Frontal cortex (tissue), 4 donors: Measurements from ENCODE around the gene CD8B. TPM values are rescaled to one million over a fixed set of nuclear protein-coding genes. Genes with fewer than 3 reads are reported as not detected.

Experiments
- DNase-seq, 2 donors: peaks; one replicate each; pipeline ENCODE4 v3.0.0; 2012; ENCODE audit warnings: low spot score in 2 of 2
- FAIRE-seq: peaks from 2 replicates; lab custom pipeline; 2012; peaks lifted over from hg19 to GRCh38; lab: Jason Lieb, UNC
- total RNA-seq: library from RNA; depleted of rRNA; stranded (reverse); fragments of >200 nt; gene quantifications from one replicate; pipeline ENCODE4 v1.2.3, GENCODE V29; 2014
- donor health status: control.
- donor health status: control.
- donor health status: control.

CD8B gene
- total RNA-seq, 1 donor from 2014 or later, result not detected

DNA sequence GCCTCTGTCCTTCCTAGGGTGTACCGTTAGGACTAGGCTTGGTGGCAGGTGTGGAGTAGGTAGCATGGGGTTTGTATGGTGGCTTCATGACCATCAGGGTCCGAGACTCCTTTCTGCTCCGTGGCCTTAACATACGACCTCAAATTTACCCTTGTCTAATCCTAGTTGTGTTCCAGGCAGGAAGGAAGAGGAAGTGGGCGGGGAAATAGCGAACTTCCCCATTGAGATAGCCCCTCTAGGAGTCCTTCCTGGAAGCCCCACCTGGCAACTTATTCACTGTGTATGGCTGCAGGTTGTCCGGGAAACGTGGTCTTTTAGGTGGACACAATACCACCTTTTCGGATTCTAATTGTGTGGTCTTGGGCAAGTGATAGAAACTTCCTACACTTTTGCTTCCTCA is 80.3 kb downstream of the CD8B start:
- no peak for DNase-seq
- FAIRE-seq, result no peak

DNA sequence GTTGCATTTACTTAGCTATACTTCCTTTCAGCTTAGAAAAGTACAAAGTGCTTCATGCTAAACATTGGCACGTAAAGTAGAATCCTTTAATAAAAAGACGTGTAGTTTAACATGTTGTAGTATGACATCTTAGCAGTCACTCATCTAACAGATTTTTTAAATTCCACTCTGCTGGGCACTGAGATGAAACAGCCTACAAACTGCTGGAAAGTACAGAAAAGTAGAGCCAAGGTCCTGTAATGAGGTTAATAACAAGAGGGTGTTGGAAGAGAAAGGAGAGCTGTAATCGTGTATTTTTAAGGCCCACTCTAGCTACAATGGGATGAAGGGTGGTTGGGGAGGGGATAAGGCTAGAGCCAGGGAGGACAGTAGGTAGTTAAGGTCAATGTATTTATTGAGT is 81.7 kb downstream of the CD8B start:
- no peak for FAIRE-seq
- DNase-seq, result no peak

DNA sequence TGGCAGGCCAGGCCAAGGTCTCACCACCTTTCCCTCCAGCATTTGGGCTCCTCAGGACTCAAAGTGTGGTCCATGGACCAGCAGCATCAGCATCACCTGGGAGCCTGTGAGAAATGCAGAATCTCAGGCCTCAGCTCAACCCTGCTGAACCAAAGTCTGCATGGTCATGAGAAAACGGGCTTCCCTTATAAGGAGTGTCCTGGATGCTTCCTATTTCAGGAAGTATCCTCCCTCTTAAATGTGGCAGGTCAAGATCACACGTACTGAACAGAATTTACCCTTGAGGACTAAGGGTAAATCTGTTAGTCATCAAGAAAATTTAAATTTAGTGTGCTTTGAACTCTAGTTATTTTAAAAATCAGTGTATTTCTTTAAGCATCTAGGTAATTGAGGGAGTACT is 82.7 kb downstream of the CD8B start:
- no peak for FAIRE-seq
- no peak for DNase-seq

DNA sequence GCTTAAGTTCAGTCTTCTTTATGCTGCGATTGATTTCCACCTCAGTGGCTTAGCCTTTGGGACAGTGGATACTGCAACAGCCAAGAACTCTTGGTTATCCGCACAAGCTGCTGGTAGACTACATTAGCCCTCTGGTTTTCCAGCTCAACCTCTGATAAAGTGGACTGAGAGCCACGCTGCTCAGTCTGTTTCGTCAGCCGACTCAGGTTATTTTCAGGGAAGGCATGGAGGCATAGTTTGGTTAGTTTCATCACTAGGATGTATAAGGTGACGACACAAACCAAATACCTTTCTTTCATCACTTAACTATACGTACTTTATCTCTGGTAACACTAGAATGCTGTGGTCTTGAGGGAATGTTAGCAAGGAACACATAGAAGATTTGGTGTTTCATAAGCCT is 85.2 kb downstream of the CD8B start:
- DNase-seq, result no peak
- FAIRE-seq, result no peak

DNA sequence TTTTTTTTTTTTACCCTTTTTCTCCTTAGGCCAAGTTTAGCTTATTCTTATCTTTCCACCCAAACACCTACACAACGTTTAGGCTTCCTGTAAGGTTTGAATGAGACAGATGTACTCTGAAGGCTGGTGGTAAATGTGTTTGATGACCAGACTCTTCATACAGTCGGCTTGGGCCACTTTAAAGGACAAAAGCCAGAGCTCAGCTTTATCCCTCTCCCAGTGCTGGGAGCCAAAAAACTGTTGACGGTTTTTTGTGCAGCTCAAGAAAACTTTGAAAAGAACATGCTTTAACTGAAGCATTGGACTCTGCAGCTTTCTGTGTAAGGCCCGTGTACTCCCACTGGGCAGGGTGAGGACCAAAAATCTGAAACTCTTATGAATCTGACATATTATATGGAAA is 86.3 kb downstream of the CD8B start:
- no peak for FAIRE-seq
- no peak for DNase-seq

DNA sequence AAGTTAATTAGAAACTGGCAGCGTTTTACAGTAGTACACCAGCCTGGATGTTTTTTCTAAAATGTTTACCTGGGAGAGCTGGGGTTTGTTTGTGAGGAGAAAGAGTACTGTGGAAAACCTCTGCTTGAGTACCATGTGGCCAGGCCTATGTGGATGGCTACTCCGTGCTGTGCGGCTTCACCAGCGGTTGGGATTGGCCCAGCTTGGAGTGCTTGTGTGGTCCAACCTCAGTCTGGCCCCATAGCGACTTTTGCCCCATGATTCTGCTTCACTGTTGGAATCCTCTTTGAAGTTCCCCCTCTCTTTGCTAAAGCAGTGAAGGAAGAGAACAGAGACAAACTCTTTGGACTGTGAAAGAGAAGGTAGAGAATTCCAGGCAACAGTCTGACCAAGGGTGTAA is 86.8 kb downstream of the CD8B start:
- no peak for DNase-seq
- FAIRE-seq, result no peak

DNA sequence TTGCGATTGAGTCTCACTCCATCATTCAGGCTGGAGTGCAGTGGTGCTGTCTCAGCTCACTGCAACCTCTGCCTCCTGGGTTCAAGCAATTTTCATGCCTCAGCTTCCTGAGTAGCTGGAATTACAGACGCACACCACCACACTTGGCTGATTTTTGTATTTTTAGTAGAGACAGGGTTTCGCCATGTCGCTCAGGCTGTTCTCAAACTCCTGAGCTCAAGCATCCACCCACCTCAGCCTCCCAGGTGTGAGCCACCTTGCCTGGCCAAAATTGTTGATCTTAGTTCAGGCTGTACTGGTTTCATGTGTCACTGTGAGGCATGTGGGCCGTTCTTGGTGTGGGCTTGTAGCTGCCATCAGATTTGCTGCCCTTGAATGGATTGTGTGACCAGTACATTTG is 89.1 kb downstream of the CD8B start:
- no peak for FAIRE-seq
- no peak for DNase-seq

DNA sequence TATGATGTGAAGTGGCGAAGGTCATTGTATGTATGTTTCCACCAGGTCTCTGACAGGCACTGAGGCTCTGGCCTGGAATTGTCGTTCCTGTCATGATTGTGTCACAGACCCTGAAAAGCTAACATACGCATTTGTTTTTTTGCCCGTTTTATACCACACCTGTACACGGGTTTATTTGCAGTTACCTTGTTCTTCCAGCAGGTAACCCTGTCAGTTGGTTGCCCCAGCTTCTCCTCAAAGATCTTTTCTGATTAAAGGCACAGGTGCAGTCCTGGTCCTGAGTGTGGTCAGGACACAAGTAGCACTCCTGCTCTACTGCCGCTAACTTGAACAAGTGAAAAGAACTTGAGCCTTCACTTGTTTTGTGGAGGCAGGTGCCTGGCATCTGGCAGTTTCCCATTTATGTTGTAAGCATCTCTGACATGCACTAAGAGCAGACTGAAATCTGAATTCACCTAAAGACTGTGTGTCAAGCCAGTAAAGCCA is 90.8 kb downstream of the CD8B start:
- no peak for FAIRE-seq

DNA sequence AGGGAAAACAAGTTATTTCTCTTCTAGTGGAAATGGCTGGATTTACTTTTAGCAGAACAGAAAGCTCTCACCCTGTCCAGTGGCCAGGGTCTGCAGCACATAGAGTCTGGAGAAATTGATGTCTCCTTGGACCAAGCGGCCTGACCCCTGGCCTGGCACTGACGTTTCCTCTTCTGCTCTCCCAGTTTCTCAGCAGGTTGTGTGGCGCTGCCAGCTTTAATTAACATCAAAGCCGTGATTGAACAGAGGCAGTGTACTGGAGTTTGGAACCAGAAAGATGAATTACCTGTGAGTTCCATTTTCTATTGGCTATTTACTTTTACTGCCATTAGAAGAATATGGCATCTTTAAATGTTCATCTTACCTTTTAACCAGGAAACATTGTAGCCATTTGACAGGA is 91.8 kb downstream of the CD8B start:
- FAIRE-seq, result no peak
- no peak for DNase-seq

More for the DNA sequence above, 90.8 kb downstream of the CD8B start:
- no peak for DNase-seq

DNA sequence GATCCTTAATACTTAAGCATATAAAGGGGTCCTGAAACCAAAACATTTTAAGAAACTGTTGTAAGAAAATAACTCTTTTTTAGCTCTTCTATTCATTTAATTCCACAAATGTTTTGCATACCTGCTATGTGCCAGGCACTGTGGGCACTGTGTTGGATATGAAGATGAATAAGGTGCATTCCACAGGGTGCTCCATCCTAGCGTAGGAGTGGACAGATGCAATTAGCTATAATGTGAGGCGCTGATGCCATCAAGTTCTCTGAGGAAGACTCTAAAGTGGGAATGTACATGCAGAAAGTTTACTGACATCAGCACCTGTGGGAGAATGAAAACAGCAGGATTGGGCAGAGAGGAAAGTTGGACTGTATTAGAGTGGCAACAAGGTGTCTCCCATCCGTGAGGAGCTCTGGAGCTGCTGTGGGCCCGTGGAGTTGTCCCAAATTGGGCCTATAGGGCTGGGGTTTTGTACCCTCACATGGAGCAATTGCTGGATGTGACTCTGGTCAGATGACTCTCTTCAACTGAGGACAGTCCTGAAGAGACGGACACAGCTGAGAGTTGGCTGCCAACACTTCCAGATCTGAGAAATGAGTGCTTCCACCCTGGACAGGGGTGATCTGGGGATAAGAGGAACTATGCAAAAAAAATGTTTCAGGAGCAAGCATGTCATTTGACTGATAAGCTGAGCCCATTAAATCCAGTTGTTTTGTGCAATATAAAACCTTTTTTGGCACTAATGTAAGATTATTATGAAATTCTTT is 93.3 kb downstream of the CD8B start:
- no peak for FAIRE-seq
- no peak for DNase-seq

Other genes starting within 250 kb of the CD8B start
- 33.4 TPM for gene RNF103, start 238.0 kb downstream of the CD8B start, total RNA-seq
- 64.0 TPM for gene RMND5A, start 141.6 kb downstream of the CD8B start, total RNA-seq
- 1.2 TPM for gene CD8A, start 71.0 kb downstream of the CD8B start, total RNA-seq
- 1.6 TPM for gene RGPD1, start 80.2 kb upstream of the CD8B start, total RNA-seq
- gene PLGLB1, start 160.0 kb upstream of the CD8B start, total RNA-seq, result 9.4 TPM